ENCODE data around the gene MCF2L2. TPM values are rescaled to one million over a fixed set of nuclear protein-coding genes. Genes with fewer than 3 reads are reported as not detected.

The MCF2L2 gene
- total RNA-seq, 1 donor from 2014 or later: not detected

GRCh38 chr3:183218826-183219225 lies 209.6 kb downstream of the MCF2L2 start:
- intact Hi-C loops (cut with DNase I): no loop called here
- TF ChIP-seq CTCF (IDR thresholded peaks at IDR 0.05): no peak

GRCh38 chr3:183217548-183218332 lies 210.7 kb downstream of the MCF2L2 start:
- Histone ChIP-seq H3K27me3 (no peaks in the 10 kb centered on the region), H3K27ac (no peak overlapping the region), H3K4me1 (no peaks in the 10 kb centered on the region), H3K36me3 (no peaks in the 10 kb centered on the region), H3K9me3 (no peaks in the 10 kb centered on the region), H3K4me3 (no peak overlapping the region)
- intact Hi-C loops (cut with DNase I): no loop called here
- DNase-seq (ENCODE audit: low spot score in 2 of 2): no peak
- no peak for TF ChIP-seq CTCF (IDR thresholded peaks at IDR 0.05)

More at GRCh38 chr3:183218826-183219225, 209.6 kb downstream of the MCF2L2 start:
- Histone ChIP-seq H3K9me3 (no peaks in the 10 kb centered on the region), H3K27ac (no peak overlapping the region), H3K4me1 (no peaks in the 10 kb centered on the region), H3K36me3 (no peaks in the 10 kb centered on the region), H3K27me3 (no peaks in the 10 kb centered on the region), H3K4me3 (no peak overlapping the region)
- DNase-seq (ENCODE audit: low spot score in 2 of 2): no peak

GRCh38 chr3:183215591-183216202 lies 212.7 kb downstream of the MCF2L2 start:
- no peak overlapping the region for H3K4me3 ChIP-seq
- no peak for TF ChIP-seq CTCF (IDR thresholded peaks at IDR 0.05)
- intact Hi-C loops (cut with DNase I): no loop called here
- H3K9me3 ChIP-seq: no peaks in the 10 kb centered on the region
- no peaks in the 10 kb centered on the region for H3K36me3 ChIP-seq
- H3K27me3 ChIP-seq: no peaks in the 10 kb centered on the region
- no peak for DNase-seq (ENCODE audit: low spot score in 2 of 2)
- H3K27ac ChIP-seq: no peak overlapping the region
- H3K4me1 ChIP-seq: no peaks in the 10 kb centered on the region

GRCh38 chr3:183214277-183214612 lies 214.2 kb downstream of the MCF2L2 start:
- H3K27ac ChIP-seq: no peak overlapping the region
- no peaks in the 10 kb centered on the region for H3K36me3 ChIP-seq
- H3K27me3 ChIP-seq: no peaks in the 10 kb centered on the region
- TF ChIP-seq CTCF (IDR thresholded peaks at IDR 0.05): no peak
- no peak for DNase-seq (ENCODE audit: low spot score in 2 of 2)
- H3K4me1 ChIP-seq: no peaks in the 10 kb centered on the region
- H3K9me3 ChIP-seq: no peaks in the 10 kb centered on the region
- intact Hi-C loops (cut with DNase I): no loop called here
- no peak overlapping the region for H3K4me3 ChIP-seq

GRCh38 chr3:183213415-183214276 lies 214.8 kb downstream of the MCF2L2 start:
- no peaks in the 10 kb centered on the region for H3K36me3 ChIP-seq
- H3K27ac ChIP-seq: no peak overlapping the region

More at GRCh38 chr3:183213415-183214276, 214.8 kb downstream of the MCF2L2 start:
- DNase-seq (ENCODE audit: low spot score in 2 of 2): no peak
- TF ChIP-seq CTCF (IDR thresholded peaks at IDR 0.05): no peak
- no peaks in the 10 kb centered on the region for H3K27me3 ChIP-seq
- H3K4me3 ChIP-seq: no peak overlapping the region
- H3K9me3 ChIP-seq: no peaks in the 10 kb centered on the region
- H3K4me1 ChIP-seq: no peaks in the 10 kb centered on the region
- intact Hi-C loops (cut with DNase I): no loop called here
